ENCODE data around the gene RFTN1.

RFTN1 gene

GRCh38 chr3:16520241-16520969 lies 6.9 kb upstream of the RFTN1 start:
- intact Hi-C loops (cut with micrococcal nuclease) = no loop called here
- Mint-ChIP-seq H3K4me1 (ENCODE audit: low read depth) (peaks cover 68% of the 10 kb centered on the region), H3K36me3 (ENCODE audit: low read depth) (peaks cover 6% of the 10 kb centered on the region), H3K9me3 (peaks cover 14% of the 10 kb centered on the region), H3K27ac (no peak overlapping the region), H3K4me3 (no peak overlapping the region), H3K27me3 (peaks cover 5% of the 10 kb centered on the region)

- H3K27ac Mint-ChIP-seq = peak overlapping the region; percentile 25
- H3K36me3 Mint-ChIP-seq (ENCODE audit: low read depth) = peaks cover 12% of the 10 kb centered on the region
- H3K27me3 Mint-ChIP-seq = no peaks in the 10 kb centered on the region
- peaks cover 79% of the 10 kb centered on the region for H3K4me1 Mint-ChIP-seq (ENCODE audit: low read depth)
- no peaks in the 10 kb centered on the region for H3K9me3 Mint-ChIP-seq
- H3K4me3 Mint-ChIP-seq = no peak overlapping the region
- intact Hi-C loops (cut with micrococcal nuclease) = no loop called here
These were observed 3.4 kb upstream of the RFTN1 start for GRCh38 chr3:16516695-16517481.

- Mint-ChIP-seq H3K27ac (peak overlapping the region; percentile 25), H3K4me3 (no peak overlapping the region), H3K9me3 (no peaks in the 10 kb centered on the region), H3K4me1 (ENCODE audit: low read depth) (peaks cover 81% of the 10 kb centered on the region), H3K27me3 (no peaks in the 10 kb centered on the region), H3K36me3 (ENCODE audit: low read depth) (peaks cover 13% of the 10 kb centered on the region)
- intact Hi-C loops (cut with micrococcal nuclease) = no loop called here
These were observed 2.5 kb upstream of the RFTN1 start for GRCh38 chr3:16515885-16516420.

- H3K27ac Mint-ChIP-seq = peak overlapping the region; percentile 96
- H3K9me3 Mint-ChIP-seq = no peaks in the 10 kb centered on the region
- H3K27me3 Mint-ChIP-seq = no peaks in the 10 kb centered on the region
- intact Hi-C loops (cut with micrococcal nuclease) = loop anchor here (5.0 kb wide), 2 partner anchors 143 to 913 kb away; partner anchors contain the start of genes BTD and HACL1
- H3K4me3 Mint-ChIP-seq = peak overlapping the region; percentile 98
- H3K36me3 Mint-ChIP-seq (ENCODE audit: low read depth) = peaks cover 18% of the 10 kb centered on the region
- H3K4me1 Mint-ChIP-seq (ENCODE audit: low read depth) = peaks cover 81% of the 10 kb centered on the region
These were observed 1.4 kb upstream of the RFTN1 start for GRCh38 chr3:16514755-16515353.

- no peaks in the 10 kb centered on the region for H3K9me3 Mint-ChIP-seq
- H3K4me3 Mint-ChIP-seq = peak overlapping the region; percentile 98
- peak overlapping the region; percentile 96 for H3K27ac Mint-ChIP-seq
- H3K36me3 Mint-ChIP-seq (ENCODE audit: low read depth) = peaks cover 18% of the 10 kb centered on the region
- intact Hi-C loops (cut with micrococcal nuclease) = loop anchor here (5.0 kb wide), 2 partner anchors 142 to 912 kb away; partner anchors contain the start of genes BTD and HACL1
- peaks cover 82% of the 10 kb centered on the region for H3K4me1 Mint-ChIP-seq (ENCODE audit: low read depth)
- no peaks in the 10 kb centered on the region for H3K27me3 Mint-ChIP-seq
These were observed 662 bp upstream of the RFTN1 start for GRCh38 chr3:16514021-16514700.

- Mint-ChIP-seq H3K9me3 (no peaks in the 10 kb centered on the region), H3K4me1 (ENCODE audit: low read depth) (peaks cover 82% of the 10 kb centered on the region), H3K36me3 (ENCODE audit: low read depth) (peaks cover 26% of the 10 kb centered on the region), H3K27ac (peak overlapping the region; percentile 96), H3K4me3 (peak overlapping the region; percentile 98), H3K27me3 (no peaks in the 10 kb centered on the region)
- intact Hi-C loops (cut with micrococcal nuclease) = loop anchor here (5.0 kb wide), 2 partner anchors 140 to 910 kb away; partner anchors contain the start of genes BTD and HACL1
These were observed 911 bp downstream of the RFTN1 start for GRCh38 chr3:16512435-16513140.

- H3K4me1 Mint-ChIP-seq (ENCODE audit: low read depth) = peaks cover 80% of the 10 kb centered on the region
- peaks cover 30% of the 10 kb centered on the region for H3K36me3 Mint-ChIP-seq (ENCODE audit: low read depth)
- H3K4me3 Mint-ChIP-seq = peak overlapping the region; percentile 98
- no peaks in the 10 kb centered on the region for H3K9me3 Mint-ChIP-seq
- no peaks in the 10 kb centered on the region for H3K27me3 Mint-ChIP-seq
- peak overlapping the region; percentile 96 for H3K27ac Mint-ChIP-seq
- intact Hi-C loops (cut with micrococcal nuclease) = loop anchor here (5.0 kb wide), 2 partner anchors 140 to 910 kb away; partner anchors contain the start of genes BTD and HACL1
These were observed 1.6 kb downstream of the RFTN1 start for GRCh38 chr3:16511681-16512434.

GRCh38 chr3:16510620-16511319 lies 2.7 kb downstream of the RFTN1 start:
- H3K27ac Mint-ChIP-seq = peak overlapping the region; percentile 96
- intact Hi-C loops (cut with micrococcal nuclease) = loop anchor here (5.0 kb wide), 2 partner anchors 138 to 908 kb away; partner anchors contain the start of genes BTD and HACL1
- H3K4me1 Mint-ChIP-seq (ENCODE audit: low read depth) = peaks cover 80% of the 10 kb centered on the region
- H3K4me3 Mint-ChIP-seq = no peak overlapping the region
- no peaks in the 10 kb centered on the region for H3K27me3 Mint-ChIP-seq
- peaks cover 34% of the 10 kb centered on the region for H3K36me3 Mint-ChIP-seq (ENCODE audit: low read depth)
- no peaks in the 10 kb centered on the region for H3K9me3 Mint-ChIP-seq

GRCh38 chr3:16509721-16510619 lies 3.5 kb downstream of the RFTN1 start:
- intact Hi-C loops (cut with micrococcal nuclease) = loop anchor here (5.0 kb wide), 2 partner anchors 138 to 908 kb away; partner anchors contain the start of genes BTD and HACL1
- Mint-ChIP-seq H3K36me3 (ENCODE audit: low read depth) (peaks cover 42% of the 10 kb centered on the region), H3K4me3 (no peak overlapping the region), H3K4me1 (ENCODE audit: low read depth) (peaks cover 80% of the 10 kb centered on the region), H3K9me3 (no peaks in the 10 kb centered on the region), H3K27ac (no peak overlapping the region), H3K27me3 (no peaks in the 10 kb centered on the region)

GRCh38 chr3:16508591-16508995 lies 4.9 kb downstream of the RFTN1 start:
- intact Hi-C loops (cut with micrococcal nuclease) = no loop called here
- no peaks in the 10 kb centered on the region for H3K9me3 Mint-ChIP-seq
- peak overlapping the region; percentile 33 for H3K27ac Mint-ChIP-seq
- H3K4me1 Mint-ChIP-seq (ENCODE audit: low read depth) = peaks cover 78% of the 10 kb centered on the region
- no peaks in the 10 kb centered on the region for H3K27me3 Mint-ChIP-seq
- H3K36me3 Mint-ChIP-seq (ENCODE audit: low read depth) = peaks cover 45% of the 10 kb centered on the region
- no peak overlapping the region for H3K4me3 Mint-ChIP-seq

GRCh38 chr3:16508243-16508578 lies 5.3 kb downstream of the RFTN1 start:
- Mint-ChIP-seq H3K4me1 (ENCODE audit: low read depth) (peaks cover 82% of the 10 kb centered on the region), H3K9me3 (no peaks in the 10 kb centered on the region), H3K36me3 (ENCODE audit: low read depth) (peaks cover 43% of the 10 kb centered on the region), H3K27me3 (no peaks in the 10 kb centered on the region), H3K4me3 (no peak overlapping the region), H3K27ac (peak overlapping the region; percentile 33)
- intact Hi-C loops (cut with micrococcal nuclease) = no loop called here

Data from dendritic cell treated with granulocyte-macrophage colony-stimulating factor and Interleukin-4, amounts not matched to agents 40 ng/mL and 50 ng/mL, for 4 days (primary cell).